ENCODE results near the gene EHBP1L1.

The EHBP1L1 gene

GRCh38 chr11:65621460-65621859, 45.6 kb downstream of the EHBP1L1 start (continued):
- no peak for TF ChIP-seq ZNF248 (tag by site-specific recombination; IDR thresholded peaks at IDR 0.05)

DNA sequence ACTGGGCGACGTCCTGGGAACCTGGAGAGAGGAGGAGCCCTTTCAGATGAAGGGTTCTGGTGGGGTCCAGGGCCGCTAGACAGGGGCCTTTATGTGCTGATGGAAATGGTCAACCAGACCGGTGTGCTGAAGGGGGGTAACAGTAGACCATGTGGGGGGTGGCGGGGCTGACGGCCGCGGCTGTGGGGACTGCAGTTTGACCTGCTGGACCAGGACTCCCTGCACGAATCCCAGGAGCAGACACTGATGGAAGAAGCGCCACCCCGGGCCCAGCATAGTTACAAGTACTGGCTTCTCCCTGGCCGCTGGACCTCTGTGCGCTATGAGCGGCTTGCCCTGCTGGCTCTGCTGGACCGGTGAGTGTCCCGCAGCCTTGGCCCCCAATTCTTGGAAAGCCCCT, 46.2 kb downstream of the EHBP1L1 start:
- POLR2A ChIA-PET, result no interaction called here
- Histone ChIP-seq H3K27ac (ENCODE audit: extremely low read depth, low read depth, low read length) (no peak overlapping the region), H3K4me1 (ENCODE audit: control insufficient read depth, insufficient read depth, low read length) (no peaks in the 10 kb centered on the region), H3K9me3 (ENCODE audit: control insufficient read depth, insufficient read depth, low read depth, low read length) (no peaks in the 10 kb centered on the region), H3K36me3 (ENCODE audit: control insufficient read depth in 2 of 2, insufficient read depth in 1 of 2, low read length in 2 of 2) (peaks cover 0 to 95% of the 10 kb centered on the region in 2 experiments; a peak in 1 of 3 replicates), H3K4me3 (ENCODE audit: low read depth, low read length) (no peak overlapping the region)
- TF ChIP-seq ZNF266 (tag by site-specific recombination; IDR thresholded peaks at IDR 0.05; ENCODE audit: low read depth) (no peak), ZNF311 (tag by site-specific recombination; IDR thresholded peaks at IDR 0.05; ENCODE audit: borderline replicate concordance) (no peak), GLI2 (tag by site-specific recombination; IDR thresholded peaks at IDR 0.05; ENCODE audit: borderline replicate concordance, low read depth) (no peak), RBAK (tag by site-specific recombination; IDR thresholded peaks at IDR 0.05) (no peak), ZNF324 (tag by site-specific recombination; IDR thresholded peaks at IDR 0.05) (no peak), ZNF169 (tag by site-specific recombination; IDR thresholded peaks at IDR 0.05) (no peak), ZNF792 (tag by site-specific recombination; IDR thresholded peaks at IDR 0.05) (no peak), ZNF777 (tag by site-specific recombination; IDR thresholded peaks at IDR 0.05; ENCODE audit: borderline replicate concordance) (no peak), ZNF530 (tag by site-specific recombination; IDR thresholded peaks at IDR 0.05; ENCODE audit: low read depth) (no peak), MZF1 (tag by site-specific recombination; IDR thresholded peaks at IDR 0.05; ENCODE audit: borderline replicate concordance) (no peak), ZNF600 (tag by site-specific recombination; IDR thresholded peaks at IDR 0.05) (no peak), ZNF350 (tag by site-specific recombination; IDR thresholded peaks at IDR 0.05) (no peak), ZNF830 (tag by site-specific recombination; IDR thresholded peaks at IDR 0.05; ENCODE audit: low read depth) (no peak), TCF7L2 (IDR thresholded peaks at IDR 0.05; ENCODE audit: borderline replicate concordance, low read depth, low read length) (no peak), ZNF2 (tag by site-specific recombination; IDR thresholded peaks at IDR 0.05) (no peak), ZSCAN23 (tag by site-specific recombination; IDR thresholded peaks at IDR 0.05) (no peak), ZNF19 (tag by site-specific recombination; IDR thresholded peaks at IDR 0.05; ENCODE audit: low read depth) (no peak), ZNF239 (tag by site-specific recombination; IDR thresholded peaks at IDR 0.05) (no peak), ZSCAN30 (tag by site-specific recombination; IDR thresholded peaks at IDR 0.05) (no peak), ZSCAN5A (tag by site-specific recombination; IDR thresholded peaks at IDR 0.05) (no peak)
- CTCF ChIA-PET, result interaction anchor here (0.7 kb wide), 1 partner anchor 43 kb away, joined by 3 read pairs; no protein-coding TSS in a partner anchor

DNA sequence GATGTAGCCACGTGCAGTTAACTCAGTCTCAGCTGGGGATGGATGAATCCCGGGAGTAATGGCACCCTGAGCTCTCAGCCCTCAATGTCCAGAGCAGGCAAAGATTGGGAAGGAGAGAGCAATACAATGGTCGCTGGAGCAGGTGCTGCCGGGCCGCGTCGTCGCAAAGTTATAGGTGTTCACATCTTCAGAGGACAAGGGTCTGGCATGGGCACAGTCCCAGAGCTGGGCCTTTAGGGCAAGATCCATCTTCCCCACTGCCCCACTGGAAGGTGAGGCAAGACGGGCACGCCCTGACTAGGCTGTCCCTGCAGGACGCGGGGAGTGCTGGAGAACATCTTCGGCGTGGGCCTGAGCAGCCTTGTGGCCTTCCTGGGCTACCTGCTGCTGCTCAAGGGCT, 47.3 kb downstream of the EHBP1L1 start:
- CTCF ChIA-PET, result interaction anchor here (0.6 to 1.4 kb wide), 3 partner anchors 13 to 261 kb away, joined by 3 read pairs; partner anchors contain the start of gene FAM89B
- TF ChIP-seq ZXDB (tag by site-specific recombination; IDR thresholded peaks at IDR 0.05) (no peak), ZNF670 (tag by site-specific recombination; IDR thresholded peaks at IDR 0.05; ENCODE audit: low read depth) (no peak), ZNF354C (tag by site-specific recombination; IDR thresholded peaks at IDR 0.05; ENCODE audit: borderline replicate concordance, low read depth) (no peak), ZNF202 (tag by site-specific recombination; IDR thresholded peaks at IDR 0.05; ENCODE audit: borderline replicate concordance) (no peak), ZNF341 (tag by site-specific recombination; IDR thresholded peaks at IDR 0.05; ENCODE audit: low read depth) (no peak), ZNF548 (tag by site-specific recombination; IDR thresholded peaks at IDR 0.05) (no peak), TCF7L2 (IDR thresholded peaks at IDR 0.05; ENCODE audit: borderline replicate concordance, low read depth, low read length) (no peak), PBX3 (CRISPR knock-in tag; IDR thresholded peaks at IDR 0.05) (no peak), ZNF501 (tag by site-specific recombination; IDR thresholded peaks at IDR 0.05) (no peak), TSHZ1 (tag by site-specific recombination; IDR thresholded peaks at IDR 0.05; ENCODE audit: borderline replicate concordance) (no peak), ZBTB20 (tag by site-specific recombination; IDR thresholded peaks at IDR 0.05) (no peak)

More for the DNA sequence above, 47.3 kb downstream of the EHBP1L1 start:
- H3K36me3 ChIP-seq (ENCODE audit: control insufficient read depth in 2 of 2, insufficient read depth in 1 of 2, low read length in 2 of 2), result peaks cover 0 to 95% of the 10 kb centered on the region in 2 experiments; a peak in 1 of 3 replicates
- H3K9me3 ChIP-seq (ENCODE audit: control insufficient read depth, insufficient read depth, low read depth, low read length), result no peaks in the 10 kb centered on the region
- no peak overlapping the region for H3K27ac ChIP-seq (ENCODE audit: extremely low read depth, low read depth, low read length)
- H3K4me3 ChIP-seq (ENCODE audit: low read depth, low read length), result no peak overlapping the region
- POLR2A ChIA-PET, result interaction anchor here (0.6 to 1.8 kb wide), 4 partner anchors 10 to 98 kb away, joined by 3 to 7 read pairs (median 4); partner anchors contain the start of genes SCYL1 and SIPA1
- no peaks in the 10 kb centered on the region for H3K4me1 ChIP-seq (ENCODE audit: control insufficient read depth, insufficient read depth, low read length)
